Measurements from ENCODE around the gene AOPEP. TPM values are rescaled to one million over a fixed set of nuclear protein-coding genes. Genes with fewer than 3 reads are reported as not detected.

The AOPEP gene
- total and polyA plus RNA-seq, 2 of the 13 experiments (the other 11 are each of a cell fraction or from before 2014, with no cell fraction given), result 22.2 to 41.6 TPM

- Histone ChIP-seq H3K27ac (ENCODE audit: extremely low read length, insufficient read depth, low read length) (no peak overlapping the region), H3K79me2 (ENCODE audit: insufficient read depth, low read length) (no peaks in the 10 kb centered on the region), H3K4me3 (replicated peaks in 1 of 3; ENCODE audit: insufficient read depth in 1 of 3, low read depth in 2 of 3, low read length in 3 of 3) (no peak overlapping the region), H3K27me3 (ENCODE audit: control insufficient read depth in 1 of 2, insufficient read depth in 2 of 2, low read length in 2 of 2) (no peaks in the 10 kb centered on the region), H3K36me3 (replicated peaks in 1 of 2; ENCODE audit: control insufficient read depth in 1 of 2, insufficient read depth in 2 of 2, low read length in 2 of 2) (no peaks in the 10 kb centered on the region), H3K4me2 (ENCODE audit: low read depth, low read length) (no peak overlapping the region), H3K9ac (ENCODE audit: insufficient read depth, low read depth, low read length) (no peak overlapping the region), H4K20me1 (ENCODE audit: insufficient read depth, low read length) (no peaks in the 10 kb centered on the region), H3K9me3 (ENCODE audit: low read length) (no peaks in the 10 kb centered on the region), H2AFZ (ENCODE audit: low read length) (no peak overlapping the region), H3K4me1 (ENCODE audit: insufficient read depth, low read length) (peaks cover 66% of the 10 kb centered on the region)
- no TSS peak for BruUV-seq (replicated peaks)
- in situ Hi-C loops (cut with HindIII; ENCODE audit: extremely low pct_ligation_motif_present, low pct_unique_long_range_greater_than_20kb), result no loop called here
- intact Hi-C loops (cut with micrococcal nuclease; ENCODE audit: unreplicated experiment), result no loop called here
- ATAC-seq (no peak), FAIRE-seq (no peak), DNase-seq (ENCODE audit: low spot score) (no peak)
- no peak for TF ChIP-seq ZSCAN21 (CRISPR knock-in tag; IDR thresholded peaks at IDR 0.05; ENCODE audit: borderline replicate concordance)
- no peak for TF ChIP-seq SRSF9 (IDR thresholded peaks at IDR 0.05; ENCODE audit: borderline replicate concordance, insufficient read depth, low read depth, low read length, poor library complexity, severe bottlenecking)
- TF ChIP-seq ZNF329 (CRISPR knock-in tag; IDR thresholded peaks at IDR 0.05; ENCODE audit: low read depth), result peak; percentile 69; the same call in 1 of the 2 replicates
- TF ChIP-seq SNAPC5 (CRISPR knock-in tag; IDR thresholded peaks at IDR 0.05; ENCODE audit: borderline replicate concordance), result no peak
- TF ChIP-seq ELK4 (CRISPR knock-in tag; IDR thresholded peaks at IDR 0.05; ENCODE audit: borderline replicate concordance), result no peak
- no peak for TF ChIP-seq ZNF282 (IDR thresholded peaks at IDR 0.05; ENCODE audit: partially characterized antibody)
- TF ChIP-seq ZNF687 (CRISPR knock-in tag; IDR thresholded peaks at IDR 0.05), result peak; percentile 30
- no peak for TF ChIP-seq ZNF761 (CRISPR knock-in tag; conservative IDR thresholded peaks at IDR 0.05)
- CTCF ChIA-PET (ENCODE audit: low intra/inter-chr PET ratio, low total read pairs), result no interaction called here
- WGBS (ENCODE audit: low lambda C conversion rate), result 95% methylated on average over 4 of the region's 9 CpGs
- POLR2A ChIA-PET, result interaction anchor here (1.1 kb wide), 1 partner anchor 12 kb away, joined by 4 read pairs; no protein-coding TSS in a partner anchor
Observed at GRCh38 chr9:94979904-94980507, 253.5 kb downstream of the AOPEP start.
